ENCODE measurements around the gene MLPH. TPM values are rescaled to one million over a fixed set of nuclear protein-coding genes. Genes with fewer than 3 reads are reported as not detected.

Gene MLPH
- polyA plus RNA-seq, 3 donors = not detected

DNA sequence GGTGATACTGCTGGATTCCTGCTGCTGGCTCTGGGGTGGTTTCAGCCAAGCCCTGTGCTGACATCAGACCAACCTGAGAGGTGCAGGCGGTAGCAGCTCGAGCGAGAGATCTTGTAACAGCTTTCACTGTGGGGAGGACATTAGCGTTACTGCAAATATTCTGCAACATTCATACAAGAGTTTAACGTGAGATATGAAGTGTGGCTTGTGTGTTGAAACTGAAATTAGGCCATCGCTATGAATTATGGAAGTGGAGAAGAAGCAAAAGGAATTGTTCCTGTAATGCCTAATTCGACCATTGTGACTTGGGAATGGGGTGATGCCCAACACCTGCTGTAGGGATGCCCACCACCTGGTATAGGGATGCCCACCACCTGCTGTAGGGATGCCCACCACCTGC, 6.5 kb upstream of the MLPH start:
- TF ChIP-seq, protein P1, sequence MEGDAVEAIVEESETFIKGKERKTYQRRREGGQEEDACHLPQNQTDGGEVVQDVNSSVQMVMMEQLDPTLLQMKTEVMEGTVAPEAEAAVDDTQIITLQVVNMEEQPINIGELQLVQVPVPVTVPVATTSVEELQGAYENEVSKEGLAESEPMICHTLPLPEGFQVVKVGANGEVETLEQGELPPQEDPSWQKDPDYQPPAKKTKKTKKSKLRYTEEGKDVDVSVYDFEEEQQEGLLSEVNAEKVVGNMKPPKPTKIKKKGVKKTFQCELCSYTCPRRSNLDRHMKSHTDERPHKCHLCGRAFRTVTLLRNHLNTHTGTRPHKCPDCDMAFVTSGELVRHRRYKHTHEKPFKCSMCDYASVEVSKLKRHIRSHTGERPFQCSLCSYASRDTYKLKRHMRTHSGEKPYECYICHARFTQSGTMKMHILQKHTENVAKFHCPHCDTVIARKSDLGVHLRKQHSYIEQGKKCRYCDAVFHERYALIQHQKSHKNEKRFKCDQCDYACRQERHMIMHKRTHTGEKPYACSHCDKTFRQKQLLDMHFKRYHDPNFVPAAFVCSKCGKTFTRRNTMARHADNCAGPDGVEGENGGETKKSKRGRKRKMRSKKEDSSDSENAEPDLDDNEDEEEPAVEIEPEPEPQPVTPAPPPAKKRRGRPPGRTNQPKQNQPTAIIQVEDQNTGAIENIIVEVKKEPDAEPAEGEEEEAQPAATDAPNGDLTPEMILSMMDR (IDR thresholded peaks at IDR 0.05) = no peak
- Histone ChIP-seq H3K9ac (ENCODE audit: insufficient read depth, low read length, poor library complexity, severe bottlenecking) (no peak overlapping the region), H3K9me3 (replicated peaks in 1 of 2; ENCODE audit: control insufficient read depth in 1 of 2, insufficient read depth in 1 of 2, low read length in 2 of 2) (no peaks in the 10 kb centered on the region), H3K4me3 (replicated peaks in 1 of 3; ENCODE audit: low read depth in 2 of 3, low read length in 3 of 3) (no peak overlapping the region), H3K27me3 (ENCODE audit: control insufficient read depth in 2 of 2, insufficient read depth in 2 of 2, low read length in 2 of 2) (peaks cover 11 to 40% of the 10 kb centered on the region in 2 donors), H3K27ac (ENCODE audit: low read depth in 1 of 2, low read length in 2 of 2) (no peak overlapping the region), H2AFZ (ENCODE audit: insufficient read depth, low read depth, low read length, poor library complexity, severe bottlenecking) (no peak overlapping the region), H3K4me1 (ENCODE audit: control insufficient read depth in 1 of 2, insufficient read depth in 2 of 2, low read length in 2 of 2) (peaks cover 5 to 13% of the 10 kb centered on the region in 2 donors), H4K20me1 (ENCODE audit: insufficient read depth, low read length) (no peaks in the 10 kb centered on the region), H3K4me2 (replicated peaks; ENCODE audit: extremely low read depth, low read length, poor library complexity, severe bottlenecking) (no peak overlapping the region), H3K36me3 (replicated peaks in 1 of 2; ENCODE audit: control insufficient read depth in 1 of 2, insufficient read depth in 2 of 2, low read length in 2 of 2) (no peaks in the 10 kb centered on the region), H3K79me2 (ENCODE audit: insufficient read depth, low read length) (no peaks in the 10 kb centered on the region)
- Mint-ChIP-seq H3K9me3 (peaks cover 0 to 2% (median 0%) of the 10 kb centered on the region in 7 donors), H3K27ac (no peak overlapping the region), H3K36me3 (no peaks in the 10 kb centered on the region), H3K4me3 (no peak overlapping the region), H3K4me1 (peaks cover 17% of the 10 kb centered on the region), H3K27me3 (ENCODE audit: low read depth in 3 of 3) (peaks cover 23 to 40% (median 39%) of the 10 kb centered on the region in 3 donors)
- 79% methylated on average over 6 of the region's 7 CpGs for WGBS (ENCODE audit: insufficient coverage)
- intact Hi-C loops (cut with micrococcal nuclease) = no loop called here
- DNase-seq = no peak

DNA sequence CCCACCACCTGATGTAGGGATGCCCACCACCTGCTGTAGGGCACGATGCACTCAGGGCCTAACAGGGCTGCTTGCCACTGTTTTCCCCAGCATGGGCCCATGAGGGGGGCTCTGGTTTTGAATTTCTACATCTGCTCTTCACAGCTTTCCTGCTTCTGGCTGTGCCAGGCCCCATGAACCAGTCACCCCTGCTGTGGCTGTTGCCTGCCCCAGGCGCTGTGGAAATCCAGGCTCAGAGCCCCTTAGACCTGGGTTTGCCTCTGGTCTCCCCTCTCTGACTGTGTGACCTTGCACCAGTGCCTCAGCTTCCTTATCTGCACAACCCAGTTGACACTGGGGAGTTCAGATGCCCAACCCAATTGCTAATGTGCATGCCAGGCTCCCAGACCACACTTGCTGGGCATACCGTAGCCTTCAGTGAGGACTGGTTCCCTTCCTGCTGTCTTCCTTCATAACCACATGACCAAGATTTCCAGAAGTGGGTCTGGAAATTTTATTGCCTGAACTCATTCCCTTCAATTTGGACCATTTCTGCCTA, 6.0 kb upstream of the MLPH start:
- DNase-seq = no peak
- H3K9ac ChIP-seq (ENCODE audit: insufficient read depth, low read length, poor library complexity, severe bottlenecking) = no peak overlapping the region
- no peak overlapping the region for H3K27ac ChIP-seq (ENCODE audit: low read depth in 1 of 2, low read length in 2 of 2)
- peaks cover 0 to 2% (median 0%) of the 10 kb centered on the region in 7 donors for H3K9me3 Mint-ChIP-seq
- H3K27me3 ChIP-seq (ENCODE audit: control insufficient read depth in 2 of 2, insufficient read depth in 2 of 2, low read length in 2 of 2) = peaks cover 12 to 39% of the 10 kb centered on the region in 2 donors
- intact Hi-C loops (cut with micrococcal nuclease) = no loop called here
- TF ChIP-seq, protein P1 (IDR thresholded peaks at IDR 0.05) = no peak
- no peaks in the 10 kb centered on the region for H3K9me3 ChIP-seq (replicated peaks in 1 of 2; ENCODE audit: control insufficient read depth in 1 of 2, insufficient read depth in 1 of 2, low read length in 2 of 2)
- peaks cover under 1 to 8% of the 10 kb centered on the region in 2 donors for H3K4me1 ChIP-seq (ENCODE audit: control insufficient read depth in 1 of 2, insufficient read depth in 2 of 2, low read length in 2 of 2)
- no peak overlapping the region for H3K27ac Mint-ChIP-seq
- H3K4me1 Mint-ChIP-seq = peaks cover 12% of the 10 kb centered on the region
- no peaks in the 10 kb centered on the region for H3K79me2 ChIP-seq (ENCODE audit: insufficient read depth, low read length)
- H3K27me3 Mint-ChIP-seq (ENCODE audit: low read depth in 3 of 3) = peaks cover 23 to 40% (median 39%) of the 10 kb centered on the region in 3 donors
- no peak overlapping the region for H3K4me3 Mint-ChIP-seq
- H3K4me3 ChIP-seq (replicated peaks in 1 of 3; ENCODE audit: low read depth in 2 of 3, low read length in 3 of 3) = no peak overlapping the region
- H3K36me3 ChIP-seq (replicated peaks in 1 of 2; ENCODE audit: control insufficient read depth in 1 of 2, insufficient read depth in 2 of 2, low read length in 2 of 2) = no peaks in the 10 kb centered on the region
- no peak overlapping the region for H2AFZ ChIP-seq (ENCODE audit: insufficient read depth, low read depth, low read length, poor library complexity, severe bottlenecking)
- no peak overlapping the region for H3K4me2 ChIP-seq (replicated peaks; ENCODE audit: extremely low read depth, low read length, poor library complexity, severe bottlenecking)
- WGBS (ENCODE audit: insufficient coverage) = 90% methylated on average over 3 of the region's 3 CpGs
- no peaks in the 10 kb centered on the region for H4K20me1 ChIP-seq (ENCODE audit: insufficient read depth, low read length)
- H3K36me3 Mint-ChIP-seq = no peaks in the 10 kb centered on the region

Measured in CD14-positive monocyte (primary cell).